NCI-H2171 (cell line): ENCODE data around the gene CYFIP2.
"Not testable (repeated sequence)": the region's sequence is repeated elsewhere in the genome, so short reads cannot be mapped to it uniquely, and the experiment has no call there.

Source experiments
- DNase-seq: peaks from one replicate; lab custom pipeline; 2025; lab: John Stamatoyannopoulos, UW

The CYFIP2 gene

GRCh38 chr5:157390133-157390532 lies 124.2 kb downstream of the CYFIP2 start:
- no peak for DNase-seq

GRCh38 chr5:157390551-157391297 lies 124.8 kb downstream of the CYFIP2 start:
- DNase-seq: no peak

GRCh38 chr5:157398305-157398704 lies 132.4 kb downstream of the CYFIP2 start:
- no peak for DNase-seq

GRCh38 chr5:157400741-157401495 lies 135.0 kb downstream of the CYFIP2 start:
- no peak for DNase-seq

GRCh38 chr5:157415838-157416237 lies 149.9 kb downstream of the CYFIP2 start:
- no peak for DNase-seq

GRCh38 chr5:157419521-157419920 lies 153.6 kb downstream of the CYFIP2 start:
- not testable (repeated sequence) for DNase-seq

GRCh38 chr5:157429920-157430319 lies 164.0 kb downstream of the CYFIP2 start:
- DNase-seq: not testable (repeated sequence)

- no peak for DNase-seq
Measured at GRCh38 chr5:157431544-157432200, 165.7 kb downstream of the CYFIP2 start.

GRCh38 chr5:157434096-157434495 lies 168.2 kb downstream of the CYFIP2 start:
- no peak for DNase-seq

- DNase-seq: no peak
Measured at GRCh38 chr5:157443041-157443549, 177.2 kb downstream of the CYFIP2 start.

- DNase-seq: no peak
Measured at GRCh38 chr5:157444224-157444623, 178.3 kb downstream of the CYFIP2 start.
